CD14-positive monocyte (primary cell): Measurements from ENCODE around the gene LPO. TPM values are rescaled to one million over a fixed set of nuclear protein-coding genes. Genes with fewer than 3 reads are reported as not detected.

Experiments used
- DNase-seq, 3 donors: peaks; one replicate each; pipeline ENCODE4 v3.0.0-alpha.2; 2011 to 2022
- H2AFZ ChIP-seq: 2 replicates; pipeline ENCODE4 v1.6.0; 2012; ENCODE audit warnings: mild to moderate bottlenecking, low read depth, low read length, inconsistent platforms; ENCODE audit not compliant: insufficient read depth, poor library complexity, severe bottlenecking
- H3K27ac ChIP-seq, 2 donors: 1 replicate in 1 of 2; 2 replicates in 1 of 2; pipeline ENCODE4 v1.5.1; 2012 to 2013; ENCODE audit warnings: low read length in 2 of 2, control low read depth in 1 of 2, inconsistent platforms in 1 of 2, low read depth in 1 of 2, mild to moderate bottlenecking in 1 of 2
- H3K27me3 ChIP-seq, 2 donors: one replicate each; pipeline versions ENCODE4 v1.6.0 to v1.6.1; 2011 to 2013; ENCODE audit warnings: low read length in 2 of 2; ENCODE audit not compliant: control insufficient read depth in 2 of 2, insufficient read depth in 2 of 2
- H3K36me3 ChIP-seq, 2 donors: replicated peaks in 1 of 2; 1 replicate in 1 of 2; 2 replicates in 1 of 2; pipeline versions ENCODE4 v1.5.1 to v1.6.1; 2012 to 2013; ENCODE audit warnings: low read length in 2 of 2, control low read depth in 1 of 2, inconsistent platforms in 1 of 2, mild to moderate bottlenecking in 1 of 2; ENCODE audit not compliant: insufficient read depth in 2 of 2, control insufficient read depth in 1 of 2
- H3K4me1 ChIP-seq, 2 donors: 1 replicate in 1 of 2; 2 replicates in 1 of 2; pipeline versions ENCODE4 v1.5.1 to v1.6.1; 2012 to 2013; ENCODE audit warnings: low read length in 2 of 2, control low read depth in 1 of 2, inconsistent platforms in 1 of 2, mild to moderate bottlenecking in 1 of 2, moderate library complexity in 1 of 2; ENCODE audit not compliant: insufficient read depth in 2 of 2, control insufficient read depth in 1 of 2
- H3K4me2 ChIP-seq: replicated peaks from 2 replicates; pipeline ENCODE3; 2012; ENCODE audit warnings: low read length, moderate library complexity, mild to moderate bottlenecking; ENCODE audit not compliant: poor library complexity, severe bottlenecking; ENCODE audit errors: extremely low read depth
- H3K4me3 ChIP-seq, 3 experiments: fragments of 200-600 bp in 1 of 3; sonication (generic) in 1 of 3; replicated peaks in 1 of 3; 1 replicate in 2 of 3; 2 replicates in 1 of 3; pipeline ENCODE4 v1.5.1; 2011 to 2013; ENCODE audit warnings: low read length in 3 of 3, mild to moderate bottlenecking in 3 of 3, control low read depth in 2 of 3, low read depth in 2 of 3, inconsistent platforms in 1 of 3, moderate library complexity in 1 of 3
- H3K79me2 ChIP-seq: 2 replicates; pipeline ENCODE4 v1.6.0; 2012; ENCODE audit warnings: mild to moderate bottlenecking, control low read depth, inconsistent platforms, low read length, moderate library complexity; ENCODE audit not compliant: insufficient read depth
- H3K9ac ChIP-seq: 2 replicates; pipeline ENCODE4 v1.6.0; 2017; ENCODE audit warnings: low read length, mild to moderate bottlenecking; ENCODE audit not compliant: insufficient read depth, poor library complexity, severe bottlenecking
- H3K9me3 ChIP-seq, 2 donors: replicated peaks in 1 of 2; 1 replicate in 1 of 2; 2 replicates in 1 of 2; pipeline versions ENCODE4 v1.5.1 to v1.6.1; 2012 to 2013; ENCODE audit warnings: low read length in 2 of 2, control low read depth in 1 of 2; ENCODE audit not compliant: control insufficient read depth in 1 of 2, insufficient read depth in 1 of 2
- H4K20me1 ChIP-seq: 2 replicates; pipeline ENCODE4 v1.6.0; 2012; ENCODE audit warnings: mild to moderate bottlenecking, low read length, control low read depth, moderate library complexity; ENCODE audit not compliant: insufficient read depth
- H3K27ac Mint-ChIP-seq, 7 donors: one replicate each; pipeline ENCODE4 v1.8.0; 2020; ENCODE audit warnings: mild to moderate bottlenecking in 7 of 7, mixed read lengths in 7 of 7, moderate library complexity in 6 of 7, inconsistent platforms in 2 of 7
- H3K27me3 Mint-ChIP-seq, 3 donors: one replicate each; pipeline ENCODE4 v1.8.0; 2021 to 2022; ENCODE audit warnings: low read depth in 3 of 3, mild to moderate bottlenecking in 3 of 3, mixed read lengths in 3 of 3, moderate library complexity in 3 of 3, inconsistent platforms in 1 of 3
- H3K36me3 Mint-ChIP-seq, 2 donors: one replicate each; pipeline ENCODE4 v1.8.0; 2020; ENCODE audit warnings: mixed read lengths in 2 of 2, inconsistent platforms in 1 of 2, mild to moderate bottlenecking in 1 of 2
- H3K4me1 Mint-ChIP-seq: one replicate; pipeline ENCODE4 v1.8.0; 2020; ENCODE audit warnings: mild to moderate bottlenecking, mixed read lengths
- H3K4me3 Mint-ChIP-seq, 2 donors: one replicate each; pipeline ENCODE4 v1.8.0; 2020; ENCODE audit warnings: mild to moderate bottlenecking in 2 of 2, mixed read lengths in 2 of 2, moderate library complexity in 1 of 2
- H3K9me3 Mint-ChIP-seq, 7 donors: one replicate each; pipeline ENCODE4 v1.8.0; 2020 to 2022; ENCODE audit warnings: mixed read lengths in 7 of 7, mild to moderate bottlenecking in 6 of 7, moderate library complexity in 6 of 7, inconsistent platforms in 2 of 7
- WGBS: methylation state at CpG from one replicate; pipeline ENCODE4 v1.1.5; 2013; ENCODE audit warnings: missing lambda C conversion rate; ENCODE audit not compliant: insufficient coverage; 5-methylcytosine and 5-hydroxymethylcytosine counted together
- intact Hi-C, 2 donors: fragments of 100-400 bp; cut with micrococcal nuclease; formaldehyde crosslinking; loops; one replicate each; pipeline versions ENCODE4 v1.15.0 to v1.15.1; 2023
- polyA plus RNA-seq, 3 donors: library from polyadenylated mRNA; depleted of rRNA in 1 of 3; unstranded in 2 of 3; stranded (reverse) in 1 of 3; fragments of 300-500 nt in 2 of 3; fragments of >200 nt in 1 of 3; fragmentation: Illumina TruSeq in 2 of 3; gene quantifications; 1 replicate in 2 of 3; 2 replicates in 1 of 3; pipeline ENCODE4 v1.2.3, GENCODE V29; 2012 to 2021
- TF ChIP-seq, protein P1 (sequence below): fragments of 200-600 bp; IDR thresholded peaks from one replicate; pipeline ENCODE4 v1.8.0; 2022; ENCODE audit warnings: antibody characterized with exemption, mild to moderate bottlenecking

The LPO gene
- polyA plus RNA-seq, 3 donors, result 0.04 to 0.43 TPM; not detected in 1

DNA sequence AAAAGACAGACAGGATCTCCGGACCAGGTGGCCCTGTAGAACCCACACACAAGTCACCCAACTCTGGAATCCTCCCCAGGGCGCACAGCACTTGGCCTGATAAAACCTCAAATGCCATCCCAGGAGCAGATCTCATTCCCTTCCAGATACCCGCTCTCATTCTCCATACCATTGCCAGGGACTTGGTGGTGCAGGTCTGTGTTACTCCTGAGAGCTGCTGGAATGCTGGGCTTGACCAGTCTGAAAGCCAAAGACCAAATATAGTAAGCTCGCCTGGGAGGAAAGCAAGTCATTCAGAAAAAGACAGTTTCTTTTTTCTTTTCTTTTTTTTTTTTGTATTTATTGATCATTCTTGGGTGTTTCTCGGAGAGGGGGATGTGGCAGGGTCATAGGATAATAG, 30.0 kb upstream of the LPO start:
- no peaks in the 10 kb centered on the region for H3K27me3 ChIP-seq
- Mint-ChIP-seq H3K9me3 (peaks cover 0 to 1% (median 0%) of the 10 kb centered on the region in 7 donors), H3K36me3 (peaks cover 39 to 41% of the 10 kb centered on the region in 2 donors), H3K4me3 (no peak overlapping the region), H3K27ac (no peak overlapping the region), H3K27me3 (peaks cover 0 to 2% (median 2%) of the 10 kb centered on the region in 3 donors), H3K4me1 (no peaks in the 10 kb centered on the region)
- no peaks in the 10 kb centered on the region for H3K4me1 ChIP-seq
- no peak for DNase-seq
- no peak overlapping the region for H3K27ac ChIP-seq
- TF ChIP-seq, protein P1, sequence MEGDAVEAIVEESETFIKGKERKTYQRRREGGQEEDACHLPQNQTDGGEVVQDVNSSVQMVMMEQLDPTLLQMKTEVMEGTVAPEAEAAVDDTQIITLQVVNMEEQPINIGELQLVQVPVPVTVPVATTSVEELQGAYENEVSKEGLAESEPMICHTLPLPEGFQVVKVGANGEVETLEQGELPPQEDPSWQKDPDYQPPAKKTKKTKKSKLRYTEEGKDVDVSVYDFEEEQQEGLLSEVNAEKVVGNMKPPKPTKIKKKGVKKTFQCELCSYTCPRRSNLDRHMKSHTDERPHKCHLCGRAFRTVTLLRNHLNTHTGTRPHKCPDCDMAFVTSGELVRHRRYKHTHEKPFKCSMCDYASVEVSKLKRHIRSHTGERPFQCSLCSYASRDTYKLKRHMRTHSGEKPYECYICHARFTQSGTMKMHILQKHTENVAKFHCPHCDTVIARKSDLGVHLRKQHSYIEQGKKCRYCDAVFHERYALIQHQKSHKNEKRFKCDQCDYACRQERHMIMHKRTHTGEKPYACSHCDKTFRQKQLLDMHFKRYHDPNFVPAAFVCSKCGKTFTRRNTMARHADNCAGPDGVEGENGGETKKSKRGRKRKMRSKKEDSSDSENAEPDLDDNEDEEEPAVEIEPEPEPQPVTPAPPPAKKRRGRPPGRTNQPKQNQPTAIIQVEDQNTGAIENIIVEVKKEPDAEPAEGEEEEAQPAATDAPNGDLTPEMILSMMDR, result no peak
- WGBS, result 100% methylated on average over 3 of the region's 5 CpGs
- H3K9ac ChIP-seq, result no peak overlapping the region
- peaks cover 19 to 28% of the 10 kb centered on the region in 2 donors for H3K36me3 ChIP-seq
- no peaks in the 10 kb centered on the region for H3K79me2 ChIP-seq
- intact Hi-C loops, result no loop called here
- H3K4me2 ChIP-seq, result no peak overlapping the region
- no peaks in the 10 kb centered on the region for H3K9me3 ChIP-seq
- H4K20me1 ChIP-seq, result no peaks in the 10 kb centered on the region
- no peak overlapping the region for H2AFZ ChIP-seq
- no peak overlapping the region for H3K4me3 ChIP-seq

DNA sequence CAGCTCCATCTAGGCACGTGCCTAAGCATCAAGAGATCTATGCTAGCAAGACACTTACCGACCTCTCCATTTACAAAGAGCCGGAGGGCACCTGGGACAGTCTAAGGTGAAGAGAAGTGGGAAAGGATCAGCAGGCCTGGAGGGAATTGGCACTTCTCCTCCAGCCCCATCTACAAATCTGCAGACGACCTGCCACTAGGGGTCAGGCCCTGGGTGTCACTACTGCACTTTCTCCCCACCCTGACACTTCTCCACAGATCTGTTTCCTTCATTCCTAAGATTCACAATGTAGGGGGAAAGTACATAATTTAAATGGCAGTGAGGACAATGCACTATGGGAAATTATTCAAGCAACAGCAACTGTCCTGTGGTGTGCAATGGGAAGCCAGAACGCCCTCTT, 27.5 kb upstream of the LPO start:
- peaks cover 0 to 2% (median 0%) of the 10 kb centered on the region in 3 donors for H3K27me3 Mint-ChIP-seq
- H3K4me1 Mint-ChIP-seq, result no peaks in the 10 kb centered on the region
- Histone ChIP-seq H3K4me3 (no peak overlapping the region), H2AFZ (no peak overlapping the region), H3K36me3 (peaks cover 19 to 40% of the 10 kb centered on the region in 2 donors), H4K20me1 (no peaks in the 10 kb centered on the region), H3K27me3 (no peaks in the 10 kb centered on the region), H3K4me1 (no peaks in the 10 kb centered on the region), H3K79me2 (no peaks in the 10 kb centered on the region), H3K9me3 (no peaks in the 10 kb centered on the region), H3K27ac (no peak overlapping the region), H3K9ac (no peak overlapping the region), H3K4me2 (no peak overlapping the region)
- no peak overlapping the region for H3K4me3 Mint-ChIP-seq
- H3K9me3 Mint-ChIP-seq, result peaks cover 0 to 1% (median 0%) of the 10 kb centered on the region in 7 donors
- H3K36me3 Mint-ChIP-seq, result peaks cover 40 to 45% of the 10 kb centered on the region in 2 donors
- intact Hi-C loops, result no loop called here
- TF ChIP-seq, protein P1, result peak; percentile 15
- DNase-seq, result no peak
- no CpG with 5 or more reads among the region's 5 CpGs for WGBS
- no peak overlapping the region for H3K27ac Mint-ChIP-seq
